GM12875 (cell line): ENCODE results near the gene OTULINL.

Source experiments
- H3K4me3 ChIP-seq: one replicate; pipeline ENCODE4 v1.5.1; 2011; ENCODE audit warnings: low read depth, low read length, control low read depth
- CTCF ChIP-seq: IDR thresholded peaks from 2 replicates; pipeline ENCODE4 v1.5.1; 2011; ENCODE audit warnings: low read depth, mild to moderate bottlenecking, control low read depth, inconsistent platforms, low read length, moderate library complexity, borderline replicate concordance; ENCODE audit not compliant: insufficient read depth

OTULINL gene

DNA sequence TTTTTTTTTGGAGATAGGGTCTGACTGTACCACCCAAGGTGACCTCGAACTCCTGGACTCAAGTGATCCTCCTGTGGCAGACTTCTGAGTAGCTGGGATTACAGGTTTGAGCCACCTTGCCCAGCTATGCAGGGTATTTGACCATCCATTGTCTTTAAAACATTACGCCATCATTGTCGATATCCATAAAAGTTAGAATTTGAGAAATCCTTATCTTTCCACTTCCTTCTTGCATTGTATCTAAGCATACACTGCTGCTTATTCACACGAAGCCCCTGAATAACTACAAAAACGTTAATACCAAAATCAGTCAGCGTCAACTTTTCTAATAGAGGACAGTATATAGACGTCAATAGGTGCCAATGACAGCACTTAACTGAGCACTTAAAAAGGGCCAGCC lies 5.4 kb upstream of the OTULINL start:
- no peak overlapping the region for H3K4me3 ChIP-seq
- no peak for TF ChIP-seq CTCF

DNA sequence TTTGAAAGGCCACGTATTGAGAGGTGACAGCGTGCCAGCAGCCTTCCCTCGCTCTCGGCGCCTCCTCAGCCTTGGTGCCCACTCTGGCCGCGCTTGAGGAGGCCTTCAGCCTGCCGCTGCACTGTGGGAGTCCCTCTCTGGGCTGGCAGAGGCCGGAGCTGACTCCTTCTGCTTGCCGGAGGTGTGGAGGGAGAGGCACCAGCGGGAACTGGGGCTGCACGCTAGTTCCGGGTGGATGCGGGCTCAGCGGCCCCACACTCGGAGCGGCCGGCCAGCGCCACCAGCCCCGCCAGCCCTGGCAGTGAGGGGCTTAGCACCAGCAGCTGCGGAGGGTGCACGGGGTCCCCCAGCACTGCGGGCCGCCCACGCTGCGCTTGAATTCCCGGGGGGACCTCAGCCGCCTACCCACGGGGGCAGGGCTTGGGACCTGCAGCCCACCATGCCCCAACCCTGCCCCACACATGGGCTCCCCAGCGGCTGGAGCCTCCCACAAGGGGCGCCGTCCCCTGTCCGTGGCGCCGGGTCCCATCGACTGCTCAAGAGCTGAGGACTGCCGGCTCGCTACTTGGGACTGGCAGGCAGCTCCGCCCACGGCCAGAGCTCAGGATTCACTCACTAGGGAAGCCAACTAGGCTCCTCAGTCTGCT lies 4.4 kb upstream of the OTULINL start:
- no peak for TF ChIP-seq CTCF
- H3K4me3 ChIP-seq: no peak overlapping the region

DNA sequence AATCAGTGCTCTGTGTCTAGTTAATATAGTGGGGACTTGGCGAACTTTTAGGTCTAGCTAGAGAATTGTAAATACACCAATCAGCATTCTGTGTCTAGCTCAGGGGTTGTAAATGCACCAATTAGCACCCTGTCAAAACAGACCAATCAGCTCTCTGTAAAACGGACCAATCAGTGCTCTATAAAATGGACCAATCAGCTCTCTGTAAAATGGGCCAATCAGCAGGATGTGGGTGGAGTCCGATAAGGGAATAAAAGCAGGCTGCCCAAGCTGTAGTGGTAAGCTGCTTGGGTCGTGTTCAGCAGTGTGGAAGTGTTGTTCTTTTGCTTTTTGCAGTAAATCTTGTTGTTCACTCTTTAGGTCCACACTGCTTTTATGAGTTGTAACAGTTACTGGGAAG lies 3.6 kb upstream of the OTULINL start:
- TF ChIP-seq CTCF: no peak
- H3K4me3 ChIP-seq: no peak overlapping the region

GRCh38 chr5:14579246-14579645 lies 2.3 kb upstream of the OTULINL start:
- no peak for TF ChIP-seq CTCF
- H3K4me3 ChIP-seq: no peak overlapping the region

GRCh38 chr5:14579731-14580397 lies 1.7 kb upstream of the OTULINL start:
- TF ChIP-seq CTCF: no peak
- H3K4me3 ChIP-seq: no peak overlapping the region

- no peak overlapping the region for H3K4me3 ChIP-seq
Measured at GRCh38 chr5:14580398-14581034, 1.1 kb upstream of the OTULINL start.

More at GRCh38 chr5:14580398-14581034, 1.1 kb upstream of the OTULINL start:
- TF ChIP-seq CTCF: no peak
